Embryonic facial prominence (tissue), 1 donor: ENCODE measurements around the gene SGTA.
"Not testable (repeated sequence)": the region's sequence is repeated elsewhere in the genome, so short reads cannot be mapped to it uniquely, and the experiment has no call there.

ENCODE experiments used
- DNase-seq: peaks from one replicate; pipeline ENCODE4 v3.0.0-alpha.2; 2016; ENCODE audit errors: extremely low spot score

The SGTA gene

DNA sequence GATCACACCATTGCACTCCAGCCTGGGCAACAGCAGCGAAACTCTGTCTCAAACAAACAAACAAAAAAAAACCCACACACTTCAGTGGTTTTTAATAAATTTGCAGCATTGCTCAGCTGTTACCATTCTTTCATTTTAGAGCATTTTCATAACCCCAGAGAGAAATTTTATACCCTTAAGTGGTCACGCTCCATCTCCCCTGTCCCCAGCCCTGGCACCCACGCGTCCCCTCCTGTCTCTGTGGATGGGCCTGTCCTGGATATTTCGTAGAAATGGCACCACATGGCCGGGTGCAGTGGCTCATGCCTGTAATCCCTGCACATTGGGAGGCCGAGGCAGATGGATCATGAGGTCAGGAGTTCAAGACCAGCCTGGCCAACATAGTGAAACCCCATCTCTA is 10.1 kb upstream of the SGTA start:
- no peak for DNase-seq

DNA sequence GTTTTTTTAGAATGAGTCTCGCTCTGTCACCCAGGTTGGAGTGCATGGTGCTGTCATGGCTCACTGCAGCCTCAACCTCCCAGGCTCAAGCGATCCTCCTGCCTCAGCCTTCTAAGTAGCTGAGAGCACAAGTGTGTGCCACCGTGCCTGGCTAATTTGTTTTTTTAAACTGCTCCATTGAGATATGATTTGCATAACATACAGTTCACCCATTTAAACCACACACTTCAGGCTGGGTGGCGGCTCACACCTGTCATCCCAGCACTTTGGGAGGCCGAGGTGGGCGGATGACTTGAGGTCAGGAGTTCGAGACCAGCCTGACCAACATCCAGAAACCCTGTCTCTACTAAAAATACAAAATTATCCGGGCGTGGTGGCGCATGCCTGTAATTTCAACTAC is 9.6 kb upstream of the SGTA start:
- not testable (repeated sequence) for DNase-seq

DNA sequence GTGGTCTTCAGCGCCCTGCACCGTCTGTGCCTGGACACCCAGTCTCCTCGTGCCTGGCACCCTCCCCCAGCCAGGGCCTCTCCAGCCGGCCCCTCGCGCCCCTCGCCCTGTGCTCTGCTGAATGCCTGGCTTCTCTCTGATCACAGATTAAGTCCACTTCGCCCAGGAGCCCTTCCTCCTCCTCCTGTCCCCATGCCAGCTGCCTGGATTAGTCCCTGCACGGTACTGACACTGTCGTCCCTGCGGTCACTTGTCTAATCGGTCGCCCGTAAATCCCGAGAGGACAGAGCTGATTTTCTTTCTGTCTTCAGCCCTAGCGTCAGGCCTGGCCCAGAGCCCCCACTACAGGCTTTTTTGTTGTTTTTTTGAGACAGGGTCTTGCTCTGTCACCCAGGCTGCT is 8.8 kb upstream of the SGTA start:
- DNase-seq: no peak

DNA sequence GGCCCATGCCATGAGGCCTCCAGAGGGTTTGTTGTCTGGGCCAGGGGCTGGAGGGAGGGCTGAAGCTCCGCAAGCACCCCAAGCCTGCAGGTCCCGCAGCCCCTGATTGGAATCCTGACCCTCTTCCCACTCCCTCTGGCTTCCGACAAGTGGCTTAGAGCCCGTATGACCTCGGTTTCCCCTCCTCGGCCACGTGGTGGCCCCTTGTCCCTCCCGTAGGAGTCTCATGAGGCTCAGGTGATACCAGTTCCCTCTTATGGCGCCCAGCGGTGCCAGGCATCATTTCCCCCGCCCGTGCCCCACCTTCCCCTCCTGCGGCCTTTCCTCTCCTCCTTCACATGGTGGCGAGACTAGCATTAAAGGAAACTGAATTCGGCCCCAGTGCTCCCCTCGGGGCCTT is 8.4 kb upstream of the SGTA start:
- no peak for DNase-seq

DNA sequence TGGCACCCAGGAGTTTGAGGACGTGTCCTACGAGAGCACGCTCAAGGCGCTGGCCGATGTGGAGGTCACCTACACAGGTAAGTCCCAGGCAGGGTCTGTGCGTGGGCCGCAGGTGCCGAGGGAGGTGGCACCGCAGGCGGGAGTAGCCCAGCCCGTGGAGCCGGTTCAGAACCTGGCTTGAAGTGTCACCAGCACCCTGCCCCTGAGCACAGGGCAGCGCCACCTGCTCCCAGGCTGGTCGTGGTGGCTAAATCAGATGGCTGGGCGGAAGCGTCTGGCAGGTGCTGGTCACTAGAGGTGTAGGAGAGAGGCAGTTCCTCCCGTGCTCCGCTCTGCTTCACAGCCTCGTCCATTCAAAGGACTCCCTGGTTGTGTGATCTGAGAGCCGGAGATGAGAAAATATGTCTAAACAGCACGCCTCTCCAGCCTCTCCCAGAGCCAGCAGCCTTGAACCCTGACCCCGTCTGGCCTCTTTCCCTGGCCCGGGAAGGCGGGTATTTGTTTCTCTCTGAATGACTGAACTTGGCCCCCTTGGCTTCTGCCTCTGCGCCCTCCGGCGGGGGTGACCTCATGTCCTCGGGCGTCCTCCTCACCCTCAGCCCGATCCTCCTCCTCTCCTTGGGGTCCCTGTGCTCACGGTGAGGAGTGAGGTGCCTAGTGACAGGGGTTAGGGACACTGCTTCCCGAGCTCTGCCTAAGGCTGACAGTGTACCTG is 7.6 kb upstream of the SGTA start:
- no peak for DNase-seq

DNA sequence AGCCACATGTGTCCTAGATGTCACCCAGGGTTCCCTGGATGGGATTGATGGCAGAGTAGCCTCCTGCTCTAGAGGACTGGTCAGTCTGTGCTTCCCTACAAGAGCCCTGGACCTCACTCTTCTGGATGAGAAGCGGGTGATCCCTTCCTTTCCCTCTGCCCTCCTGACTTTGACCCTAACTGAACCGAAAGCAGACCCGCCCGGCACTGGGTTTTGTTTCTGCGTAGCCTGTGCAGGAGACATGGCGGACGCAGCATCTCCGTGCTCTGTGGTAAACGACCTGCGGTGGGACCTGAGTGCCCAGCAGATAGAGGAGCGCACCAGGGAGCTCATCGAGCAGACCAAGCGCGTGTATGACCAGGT is 7.1 kb upstream of the SGTA start:
- no peak for DNase-seq

DNA sequence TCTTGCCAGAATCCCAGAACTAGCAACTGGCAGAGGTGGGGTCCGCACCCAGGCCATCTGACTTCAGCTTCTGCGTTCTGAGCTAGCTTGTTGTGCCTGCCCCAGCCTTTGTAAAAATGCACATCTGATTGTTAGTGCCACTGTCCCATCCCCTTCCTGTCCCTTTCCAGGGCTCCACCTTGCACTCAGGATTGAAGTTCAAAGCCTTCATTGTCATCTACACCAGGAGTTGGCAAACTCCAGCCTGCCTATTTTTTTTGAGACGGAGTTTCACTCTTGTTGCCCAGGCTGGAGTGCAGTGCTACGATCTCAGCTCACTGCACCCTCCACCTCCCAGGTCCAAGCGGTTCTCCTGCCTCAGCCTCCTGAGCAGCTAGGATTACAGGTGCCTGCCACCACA is 5.2 kb upstream of the SGTA start:
- no peak for DNase-seq

DNA sequence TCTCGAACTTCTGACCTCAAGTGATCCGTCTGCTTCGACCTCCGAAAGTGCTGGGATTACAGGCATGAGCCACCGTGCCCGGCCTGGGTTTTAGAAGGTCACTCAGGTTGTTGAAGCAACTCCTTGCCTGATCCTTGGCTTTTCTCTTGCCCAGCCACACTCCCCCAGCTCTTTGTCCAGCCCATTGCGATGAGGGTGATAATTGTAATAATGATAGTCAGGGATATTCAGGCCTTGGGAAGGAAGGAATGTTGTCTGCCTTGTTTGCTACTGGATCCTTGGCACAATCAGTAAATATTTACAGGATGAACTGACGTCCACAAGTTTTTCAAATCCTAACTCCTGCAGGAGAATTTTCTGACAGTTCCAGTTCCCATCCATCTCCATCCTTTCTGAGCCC is 4.0 kb upstream of the SGTA start:
- no peak for DNase-seq

DNA sequence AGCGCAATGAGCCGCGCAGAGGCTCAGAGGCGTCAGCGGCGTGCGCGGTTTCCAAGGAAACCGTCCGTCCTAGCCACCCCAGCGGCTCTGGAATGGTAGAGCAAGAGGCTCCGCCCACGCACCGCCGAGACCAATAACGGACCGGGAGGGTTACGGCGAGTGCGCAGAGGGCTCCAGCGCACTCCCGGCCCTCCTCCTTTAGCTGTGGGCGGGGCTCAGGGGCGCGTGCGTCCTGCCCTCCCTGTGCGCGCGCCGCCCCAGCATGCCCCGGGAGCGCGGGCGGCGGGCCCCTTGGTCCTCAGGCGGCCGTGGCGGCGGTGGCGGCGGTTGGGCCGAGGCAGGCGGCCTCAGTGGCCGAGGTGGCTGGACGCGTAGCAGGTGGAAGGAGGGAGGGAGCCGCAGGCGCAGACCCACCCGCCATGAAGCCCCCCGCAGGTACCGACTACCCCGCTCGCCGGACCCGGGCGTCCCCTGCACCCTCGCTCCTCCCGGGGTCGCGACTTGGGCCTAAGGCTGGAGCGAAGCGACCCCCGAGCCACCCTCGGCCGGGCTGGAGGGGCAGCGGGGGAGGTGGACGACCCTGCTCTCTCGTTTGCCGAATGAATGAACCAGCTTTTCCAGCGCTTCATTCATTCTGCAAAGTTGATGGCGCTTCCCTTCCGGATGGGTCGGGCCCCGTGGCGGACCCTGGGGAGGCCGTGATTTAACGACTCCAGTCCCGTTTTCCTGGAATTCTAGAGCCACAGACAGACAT is 2.3 kb upstream of the SGTA start, which contains the start of gene THOP1:
THOP1 (plus strand) TSS at position 260 of the 754 bp plus-strand sequence; CDS start at position 420, 160 bp downstream.
- DNase-seq: peak; percentile 97

DNA sequence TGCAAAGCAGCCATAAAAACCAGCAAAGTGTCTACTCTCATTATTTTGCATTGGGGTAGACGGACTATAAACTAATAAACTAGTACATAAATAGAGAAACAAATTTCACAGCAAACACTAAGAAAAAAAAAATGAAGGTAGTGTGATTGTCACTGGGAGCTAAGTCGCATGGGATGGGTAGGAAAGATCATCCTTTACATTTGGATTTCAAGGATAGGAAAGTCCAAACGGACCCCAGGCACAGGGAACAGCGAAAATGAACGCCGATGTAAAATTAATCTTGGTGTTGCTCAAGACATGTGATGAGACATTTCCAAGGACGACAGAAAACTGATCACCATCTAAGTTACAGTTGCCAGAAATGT is 690 bp upstream of the SGTA start:
- DNase-seq: no peak

DNA sequence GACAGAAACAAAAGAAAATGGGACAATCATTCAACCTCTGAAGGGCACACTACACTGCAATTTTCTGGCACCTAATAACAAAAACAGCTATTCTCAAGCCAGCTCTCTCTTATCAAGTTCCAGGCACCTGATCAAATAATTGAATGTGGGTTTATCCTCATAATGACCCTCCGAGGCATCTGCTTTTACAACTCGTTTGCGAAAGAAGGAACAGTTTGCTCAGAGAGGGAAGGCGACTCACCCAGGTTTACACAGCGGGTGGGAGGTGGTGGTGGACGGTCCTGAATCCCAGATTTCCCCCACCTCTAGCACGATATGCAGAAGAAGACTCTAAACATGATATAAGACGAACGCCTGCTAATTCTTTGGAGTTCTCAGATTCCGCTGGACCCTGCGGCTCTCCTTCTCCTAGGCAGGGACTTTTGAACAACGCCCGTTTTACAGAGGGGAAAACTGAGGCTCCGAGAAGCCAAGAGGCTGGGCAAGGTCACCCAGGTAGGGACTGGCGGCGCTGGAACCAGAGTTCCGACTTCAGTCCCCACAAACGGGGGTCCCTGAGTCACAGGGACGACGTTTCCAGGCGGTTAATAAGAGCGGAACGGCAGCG is 641 bp downstream of the SGTA start:
- DNase-seq: no peak

DNA sequence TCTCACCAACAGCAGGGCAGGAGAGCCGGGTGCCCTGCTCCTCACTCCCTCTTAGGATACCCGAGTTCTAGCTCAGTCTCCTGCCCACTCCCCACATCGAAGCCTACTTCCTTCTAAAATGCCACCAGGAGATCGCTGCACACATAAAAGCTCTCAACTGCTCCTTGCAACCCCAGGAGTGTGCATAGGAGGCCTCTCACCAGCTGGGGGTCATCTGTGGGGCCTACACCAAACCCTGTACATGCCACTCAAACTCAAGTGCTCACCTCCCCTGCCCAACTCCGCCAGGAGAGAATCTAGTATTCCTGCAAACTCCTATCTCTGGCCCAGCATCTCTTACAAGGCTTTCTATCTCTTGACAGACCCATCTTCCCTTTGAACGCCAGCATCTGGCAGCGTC is 2.8 kb downstream of the SGTA start:
- DNase-seq: no peak

DNA sequence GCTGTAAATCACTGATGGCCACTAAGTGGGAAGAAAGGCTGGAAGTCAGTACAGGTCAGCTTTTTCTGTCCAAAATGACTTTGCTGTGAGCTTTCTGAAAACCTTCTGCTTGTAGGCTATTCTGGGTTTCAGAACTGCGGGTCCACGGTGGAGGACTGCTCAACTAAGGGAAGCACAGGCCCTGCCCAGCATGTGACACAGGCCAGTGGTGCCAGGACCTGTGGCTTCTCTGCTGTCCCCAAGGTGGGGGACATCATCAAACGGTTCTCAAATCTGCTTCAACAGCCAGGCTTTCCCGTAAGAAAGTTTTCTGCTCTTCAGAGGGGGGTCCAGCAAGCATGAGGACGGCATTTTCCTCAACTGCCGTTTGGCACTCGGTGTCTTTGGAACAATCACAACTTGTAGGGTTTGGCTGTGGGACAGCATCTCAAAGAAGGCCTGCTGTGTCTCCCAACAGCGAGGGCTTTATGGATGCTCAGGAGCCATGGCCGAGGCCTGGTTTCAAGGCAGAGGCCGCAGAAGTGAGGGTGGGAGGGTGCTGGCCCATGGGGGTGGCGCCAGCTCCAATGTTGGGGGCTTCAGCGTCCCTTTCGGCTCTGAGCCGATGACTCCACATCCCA is 3.8 kb downstream of the SGTA start:
- no peak for DNase-seq

DNA sequence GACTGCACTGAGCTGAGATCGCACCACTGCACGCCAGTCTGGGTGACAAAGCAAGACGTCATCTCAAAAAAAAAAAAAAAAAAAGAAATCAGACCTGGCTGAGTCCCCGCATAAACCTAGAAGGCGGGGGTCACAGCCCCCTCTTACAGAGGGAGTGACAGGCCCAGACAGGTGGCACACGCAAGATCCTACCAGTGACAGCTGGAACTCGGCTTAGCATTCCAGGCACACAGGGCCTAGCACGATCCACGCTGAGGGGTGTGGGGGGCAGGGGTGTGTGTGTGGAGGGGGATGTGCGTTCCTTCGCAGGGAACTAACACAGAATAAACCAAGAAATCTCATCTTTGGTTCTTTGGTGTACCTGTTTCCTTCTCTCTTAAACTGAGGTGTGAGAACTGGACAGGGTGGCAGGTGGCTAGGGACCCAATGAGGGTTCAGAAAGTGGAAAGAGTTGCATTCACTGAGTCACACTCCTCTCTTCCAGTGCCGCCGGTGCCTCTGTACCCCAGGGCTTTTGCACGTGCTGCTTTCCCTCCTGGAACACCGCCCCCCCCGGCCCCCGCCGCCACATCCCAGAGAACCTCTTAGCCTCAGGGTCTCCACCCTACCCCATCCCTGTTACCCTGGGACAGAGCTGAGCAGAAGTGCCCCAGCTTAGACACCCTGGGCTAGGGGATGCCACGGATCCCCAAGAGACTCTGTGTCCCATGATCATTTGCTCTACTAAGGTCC is 5.0 kb downstream of the SGTA start:
- DNase-seq: no peak

DNA sequence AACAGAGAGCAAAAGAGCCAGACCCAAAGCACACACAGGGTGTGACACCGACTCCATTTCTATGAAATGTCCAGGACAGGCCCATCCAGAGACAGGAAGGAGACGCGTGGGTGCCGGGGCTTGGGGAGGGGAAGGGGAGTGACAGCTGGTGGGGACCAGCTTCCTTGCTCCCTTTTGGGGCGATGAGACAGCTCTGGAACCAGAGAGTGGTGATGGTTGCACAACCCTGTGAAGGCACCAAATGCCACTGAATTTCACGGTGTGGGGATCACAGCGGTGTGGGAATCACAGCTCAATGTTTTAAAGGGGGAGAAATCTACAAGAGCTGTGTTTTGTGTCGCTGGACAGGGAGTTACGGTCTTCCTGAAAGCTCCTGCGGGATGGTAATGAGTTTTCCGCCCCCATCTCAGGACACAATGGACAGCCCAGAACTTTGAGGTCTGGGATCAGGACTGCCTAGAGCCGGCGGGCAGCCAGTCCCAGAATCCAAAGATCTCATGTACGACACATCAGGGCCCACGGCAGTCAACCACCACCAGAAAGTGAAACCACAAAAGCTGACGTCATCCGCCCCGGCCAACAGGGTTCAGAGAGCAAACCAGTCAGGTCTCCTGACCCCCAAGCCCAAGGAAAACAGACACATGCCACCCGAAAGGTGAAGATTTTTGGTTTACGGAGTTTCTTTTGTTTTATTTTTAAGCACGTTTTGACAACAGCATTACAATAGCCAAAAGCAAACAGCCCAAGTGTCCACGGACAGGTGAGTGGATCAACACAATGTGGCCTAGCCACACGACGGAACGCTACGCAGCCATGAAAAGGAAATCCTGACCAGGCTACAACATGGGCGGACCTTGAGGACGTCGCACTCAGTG is 7.3 kb downstream of the SGTA start:
- no peak for DNase-seq

DNA sequence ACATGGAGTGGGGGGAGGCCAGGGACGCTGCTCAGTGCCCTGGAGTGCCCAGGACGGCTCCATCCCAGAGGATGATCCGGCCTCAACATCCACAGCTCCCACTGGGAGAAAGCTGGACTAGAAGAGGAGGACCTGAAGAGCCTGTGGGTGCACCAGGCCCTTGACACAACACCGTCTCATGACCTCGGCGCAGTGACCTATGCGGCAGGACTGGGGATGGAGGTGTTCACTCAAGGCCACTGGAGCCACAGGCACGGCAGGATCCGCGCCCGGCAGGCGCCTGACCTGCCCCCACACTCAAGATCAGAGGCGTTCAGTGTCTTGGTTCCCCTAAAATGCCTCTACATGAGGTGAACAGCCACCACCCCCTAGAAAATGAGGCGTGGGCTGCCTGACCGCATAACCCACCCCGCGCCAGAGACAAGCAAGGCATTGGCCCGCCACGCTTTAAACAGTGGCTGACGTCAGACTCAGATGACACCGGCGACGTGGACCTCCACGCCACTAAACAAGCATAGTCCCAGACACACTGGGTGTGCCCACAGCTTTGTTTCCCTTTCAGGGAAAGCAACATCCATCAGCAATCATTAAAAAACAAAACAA is 8.0 kb downstream of the SGTA start:
- no peak for DNase-seq

DNA sequence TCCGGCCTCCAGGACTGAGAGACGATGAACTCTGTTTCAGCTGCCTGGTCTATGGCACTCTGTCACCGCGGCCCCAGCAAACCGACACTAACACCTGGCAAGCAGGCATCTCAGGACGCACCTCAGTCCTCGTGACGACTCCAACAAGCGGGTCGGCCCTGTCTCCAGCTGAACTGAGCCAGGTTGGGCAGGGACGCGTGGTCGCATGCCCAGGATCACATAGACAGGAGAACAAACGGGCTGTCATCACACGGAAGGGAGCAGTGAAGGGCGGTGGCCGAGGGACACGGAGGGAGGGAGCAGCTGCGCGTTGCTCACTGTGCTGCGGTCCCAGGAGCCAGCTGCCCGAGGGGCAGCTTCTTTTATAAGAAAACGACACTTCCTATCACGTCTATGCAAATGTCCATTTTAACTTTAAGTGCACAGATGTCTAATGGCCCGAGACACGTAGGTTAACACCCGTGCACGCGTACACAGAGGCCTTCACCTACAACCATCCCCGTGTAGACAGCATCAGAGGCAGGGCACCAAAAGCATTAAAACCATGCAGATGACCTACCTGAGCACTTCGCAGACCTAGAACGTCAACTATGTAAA is 8.9 kb downstream of the SGTA start:
- no peak for DNase-seq

DNA sequence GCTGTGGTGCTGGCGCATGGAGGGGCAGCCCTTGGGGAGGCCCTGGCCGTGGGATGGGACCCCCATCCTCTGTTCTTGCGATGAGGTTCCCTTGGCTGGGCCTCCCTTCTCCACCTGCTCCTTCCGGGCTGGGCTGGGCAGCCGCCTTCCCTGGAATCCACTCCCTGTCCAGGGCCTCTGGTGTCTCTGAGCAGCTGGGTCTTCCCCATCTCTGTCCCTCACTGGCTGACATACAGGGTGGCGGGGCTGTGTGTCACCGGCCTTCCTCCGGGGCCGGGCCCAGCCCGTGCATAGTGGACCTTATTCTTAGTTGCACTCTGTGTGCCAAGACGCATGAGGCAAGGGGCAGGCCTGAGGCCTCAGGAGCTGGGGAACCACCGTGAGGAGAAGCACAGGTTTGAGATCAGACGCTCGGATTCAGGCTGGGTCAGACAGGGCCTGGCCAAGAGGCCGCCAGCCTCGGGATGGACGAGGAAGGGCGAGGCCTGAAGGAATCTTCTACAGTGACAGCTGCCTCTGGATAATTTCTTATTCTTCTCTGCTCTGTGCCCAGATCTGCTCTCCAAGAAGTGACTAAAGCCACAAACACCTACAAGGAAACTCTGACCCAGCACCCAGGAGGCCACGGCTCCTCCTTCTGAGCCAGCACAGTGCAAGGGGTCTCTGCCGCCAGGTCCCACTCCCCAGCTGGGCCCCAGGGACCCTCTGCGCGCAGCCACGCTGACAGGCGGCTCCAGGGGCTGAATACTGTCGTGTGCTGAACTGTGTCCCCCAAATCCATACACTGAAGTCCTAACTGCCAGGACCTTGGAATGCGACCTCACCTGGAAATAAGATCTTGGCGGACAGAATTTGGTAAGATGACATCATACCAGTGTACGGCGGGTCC is 11.0 kb downstream of the SGTA start:
- no peak for DNase-seq
